ENCODE results near the gene IGSF3.
A peak's percentile ranks its signal among the peaks of the same experiment; 100 is the strongest.

IGSF3 gene

GRCh38 chr1:116667575-116668105, at the start of gene IGSF3:
Gene IGSF3 (minus strand): TSS chr1:116667733. CDS start chr1:116666326, 1,407 bp downstream.
- DNase-seq = peak in 15 of 51 donors; percentile 13 to 36 (median 22)

- DNase-seq = no peak
Measured at GRCh38 chr1:116717318-116717717, 49.8 kb upstream of the IGSF3 start.

GRCh38 chr1:116716391-116716790, 48.9 kb upstream of the IGSF3 start:
- DNase-seq = no peak

GRCh38 chr1:116713474-116713873, 45.9 kb upstream of the IGSF3 start:
- DNase-seq = no peak

GRCh38 chr1:116712510-116712909, 45.0 kb upstream of the IGSF3 start:
- no peak for DNase-seq

- no peak for DNase-seq
Measured at GRCh38 chr1:116711263-116711840, 43.8 kb upstream of the IGSF3 start.

- DNase-seq = peak in 13 of 51 donors; percentile 3 to 39 (median 6)
Measured at GRCh38 chr1:116710420-116711262, 43.1 kb upstream of the IGSF3 start.

- no peak for DNase-seq
Measured at GRCh38 chr1:116709666-116710167, 42.2 kb upstream of the IGSF3 start.

- DNase-seq = no peak
Measured at GRCh38 chr1:116708255-116708900, 40.8 kb upstream of the IGSF3 start.

- DNase-seq = no peak
Measured at GRCh38 chr1:116706841-116707240, 39.3 kb upstream of the IGSF3 start.

- no peak for DNase-seq
Measured at GRCh38 chr1:116706123-116706522, 38.6 kb upstream of the IGSF3 start.

- DNase-seq = no peak
Measured at GRCh38 chr1:116704278-116704677, 36.7 kb upstream of the IGSF3 start.

GRCh38 chr1:116699605-116700004, 32.1 kb upstream of the IGSF3 start:
- DNase-seq = no peak

GRCh38 chr1:116698244-116698595, 30.7 kb upstream of the IGSF3 start:
- no peak for DNase-seq

- DNase-seq = no peak
Measured at GRCh38 chr1:116697548-116698243, 30.2 kb upstream of the IGSF3 start.

- no peak for DNase-seq
Measured at GRCh38 chr1:116694524-116694923, 27.0 kb upstream of the IGSF3 start.

- no peak for DNase-seq
Measured at GRCh38 chr1:116693759-116694480, 26.4 kb upstream of the IGSF3 start.

GRCh38 chr1:116692879-116693278, 25.3 kb upstream of the IGSF3 start:
- DNase-seq = no peak

- peak in 1 of 51 donors; percentile 41 for DNase-seq
Measured at GRCh38 chr1:116690849-116691406, 23.4 kb upstream of the IGSF3 start.

- DNase-seq = no peak
Measured at GRCh38 chr1:116690396-116690848, 22.9 kb upstream of the IGSF3 start.
